B cell (primary cell): ENCODE results near the gene NEK11. TPM values are rescaled to one million over a fixed set of nuclear protein-coding genes. Genes with fewer than 3 reads are reported as not detected.

Experiments used
- ATAC-seq: fragments of 200-7000 bp; cut with Tn5 transposase; one replicate; pipeline ENCODE4 v1.10.0; 2021; ENCODE audit warnings: low read depth, mild to moderate bottlenecking, moderate number of reproducible peaks, moderate library complexity
- CTCF ChIA-PET: fragments of 350-600 bp; sonication (Branson Sonifier 250); formaldehyde crosslinking; loops from one replicate; lab custom pipeline; 2021; ENCODE audit warnings: antibody characterized with exemption, inconsistent platforms; lab: Charles Lee
- POLR2A ChIA-PET: fragments of 350-600 bp; sonication (Branson Sonifier 250); formaldehyde crosslinking; loops from one replicate; lab custom pipeline; 2021; ENCODE audit warnings: antibody characterized with exemption; lab: Charles Lee
- DNase-seq: peaks from one replicate; pipeline ENCODE4 v3.0.0; 2013
- H2AFZ ChIP-seq: 2 replicates; pipeline ENCODE4 v1.6.1; 2012; ENCODE audit warnings: mild to moderate bottlenecking, low read depth, low read length; ENCODE audit not compliant: insufficient read depth, poor library complexity, severe bottlenecking
- H3K27ac ChIP-seq, 2 donors: 1 replicate in 1 of 2; 2 replicates in 1 of 2; pipeline ENCODE4 v1.5.1; 2012 to 2013; ENCODE audit warnings: low read length in 2 of 2, mild to moderate bottlenecking in 2 of 2, moderate library complexity in 1 of 2
- H3K27me3 ChIP-seq, 4 experiments: fragments of 200-600 bp in 1 of 4; sonication (generic) in 1 of 4; replicated peaks in 1 of 4; 1 replicate in 2 of 4; 2 replicates in 2 of 4; pipeline versions ENCODE4 v1.6.1 to v1.7.0; 2013 to 2016; ENCODE audit warnings: low read length in 3 of 4, mild to moderate bottlenecking in 2 of 4, mixed read lengths in 1 of 4, moderate library complexity in 1 of 4; ENCODE audit not compliant: insufficient read depth in 4 of 4, control insufficient read depth in 3 of 4; ENCODE audit errors: control extremely low read depth in 1 of 4
- H3K36me3 ChIP-seq, 2 experiments: replicated peaks in 1 of 2; 1 replicate in 1 of 2; 2 replicates in 1 of 2; pipeline versions ENCODE4 v1.6.1 to v1.7.1; 2013; ENCODE audit warnings: low read length in 1 of 2; ENCODE audit not compliant: insufficient read depth in 2 of 2, control insufficient read depth in 1 of 2; ENCODE audit errors: control extremely low read depth in 1 of 2, extremely low read depth in 1 of 2
- H3K4me1 ChIP-seq, 2 donors: fragments of 200-600 bp in 1 of 2; sonication (generic) in 1 of 2; 1 replicate in 1 of 2; 2 replicates in 1 of 2; pipeline versions ENCODE4 v1.5.1 to v1.6.1; 2013 to 2017; ENCODE audit warnings: low read length in 2 of 2; ENCODE audit not compliant: control insufficient read depth in 2 of 2, insufficient read depth in 2 of 2
- H3K4me2 ChIP-seq: replicated peaks from 2 replicates; pipeline ENCODE3; 2012; ENCODE audit warnings: mild to moderate bottlenecking, low read depth, low read length; ENCODE audit not compliant: poor library complexity, severe bottlenecking
- H3K4me3 ChIP-seq, 5 experiments: fragments of 200-600 bp in 1 of 5; sonication (generic) in 1 of 5; 1 replicate in 3 of 5; 2 replicates in 2 of 5; pipeline versions ENCODE4 v1.5.1 to v1.7.0; 2011 to 2016; ENCODE audit warnings: low read length in 4 of 5, mild to moderate bottlenecking in 4 of 5, low read depth in 2 of 5, control low read depth in 1 of 5, moderate library complexity in 1 of 5; ENCODE audit not compliant: insufficient read depth in 1 of 5; ENCODE audit errors: control extremely low read depth in 1 of 5, extremely low read depth in 1 of 5
- H3K79me2 ChIP-seq: fragments of 200-600 bp; sonication (generic); one replicate; pipeline ENCODE4 v1.6.0; 2016; ENCODE audit warnings: low read length; ENCODE audit not compliant: control insufficient read depth, insufficient read depth
- H3K9ac ChIP-seq: fragments of 200-600 bp; sonication (generic); 2 replicates; pipeline ENCODE4 v1.6.1; 2017; ENCODE audit warnings: mild to moderate bottlenecking, low read length, moderate library complexity
- H3K9me3 ChIP-seq, 3 donors: one replicate each; pipeline versions ENCODE4 v1.6.1 to v1.7.1; 2013; ENCODE audit warnings: low read length in 2 of 3; ENCODE audit not compliant: control insufficient read depth in 2 of 3, insufficient read depth in 1 of 3; ENCODE audit errors: control extremely low read depth in 1 of 3
- H4K20me1 ChIP-seq: 2 replicates; pipeline ENCODE4 v1.6.0; 2012; ENCODE audit warnings: mild to moderate bottlenecking, low read length; ENCODE audit not compliant: insufficient read depth, control insufficient read depth, poor library complexity, severe bottlenecking
- H3K27ac Mint-ChIP-seq: one replicate; pipeline ENCODE4 v1.8.0; 2021; ENCODE audit warnings: mixed read lengths
- H3K27me3 Mint-ChIP-seq: one replicate; pipeline ENCODE4 v1.8.0; 2021; ENCODE audit warnings: mixed read lengths
- H3K4me1 Mint-ChIP-seq: one replicate; pipeline ENCODE4 v1.8.0; 2021; ENCODE audit warnings: mixed read lengths
- H3K4me3 Mint-ChIP-seq: one replicate; pipeline ENCODE4 v1.8.0; 2021; ENCODE audit warnings: mixed read lengths
- H3K9me3 Mint-ChIP-seq: one replicate; pipeline ENCODE4 v1.8.0; 2022; ENCODE audit warnings: mixed read lengths; ENCODE audit not compliant: insufficient read depth
- EZH2 ChIP-seq: IDR thresholded peaks from 2 replicates; pipeline ENCODE4 v1.6.1; 2012; ENCODE audit warnings: borderline replicate concordance, low read depth, mild to moderate bottlenecking, moderate library complexity, low read length; ENCODE audit not compliant: insufficient read depth, poor library complexity, severe bottlenecking
- WGBS: methylation state at CpG from one replicate; pipeline ENCODE4 v1.1.5; 2013; ENCODE audit warnings: missing lambda C conversion rate; ENCODE audit not compliant: insufficient coverage; 5-methylcytosine and 5-hydroxymethylcytosine counted together
- intact Hi-C: fragments of 100-400 bp; cut with micrococcal nuclease; formaldehyde crosslinking; loops from one replicate; pipeline ENCODE4 v1.10.0; 2022
- polyA plus RNA-seq: library from polyadenylated mRNA; depleted of rRNA; stranded (reverse); fragments of >200 nt; gene quantifications from 2 replicates; pipeline ENCODE4 v1.2.3, GENCODE V29; 2012
- total RNA-seq, 2 donors: library from RNA; stranded (reverse); fragments of 120-200 nt in 1 of 2; gene quantifications; 1 replicate in 1 of 2; 2 replicates in 1 of 2; pipeline versions ENCODE4 v1.2.3 to v1.2.4, GENCODE V29; 2013 to 2022
- TF ChIP-seq, protein P1 (sequence below): fragments of 200-600 bp; IDR thresholded peaks from one replicate; pipeline ENCODE4 v1.8.0; 2022; ENCODE audit warnings: antibody characterized with exemption, mild to moderate bottlenecking

NEK11 gene
- total and polyA plus RNA-seq, 2 donors (not counting 1 experiment from before 2014, with no cell fraction given) = 1.00 to 7.7 TPM

GRCh38 chr3:131242201-131242600, 215.5 kb downstream of the NEK11 start:
- Histone ChIP-seq H3K79me2 (no peaks in the 10 kb centered on the region), H3K9me3 (no peaks in the 10 kb centered on the region), H3K4me1 (no peaks in the 10 kb centered on the region), H3K27ac (no peak overlapping the region), H3K27me3 (no peaks in the 10 kb centered on the region), H3K4me2 (no peak overlapping the region), H3K4me3 (no peak overlapping the region), H4K20me1 (no peaks in the 10 kb centered on the region), H3K36me3 (no peaks in the 10 kb centered on the region), H3K9ac (no peak overlapping the region), H2AFZ (no peak overlapping the region)
- Mint-ChIP-seq H3K9me3 (no peaks in the 10 kb centered on the region), H3K4me1 (no peaks in the 10 kb centered on the region), H3K27me3 (no peaks in the 10 kb centered on the region), H3K27ac (no peak overlapping the region), H3K4me3 (no peak overlapping the region)
- ChIA-PET POLR2A (no interaction called here), CTCF (no interaction called here)
- 100% methylated on average over 3 of the region's 3 CpGs for WGBS
- ATAC-seq (no peak), DNase-seq (no peak)
- intact Hi-C loops = no loop called here
- no peak for TF ChIP-seq EZH2

DNA sequence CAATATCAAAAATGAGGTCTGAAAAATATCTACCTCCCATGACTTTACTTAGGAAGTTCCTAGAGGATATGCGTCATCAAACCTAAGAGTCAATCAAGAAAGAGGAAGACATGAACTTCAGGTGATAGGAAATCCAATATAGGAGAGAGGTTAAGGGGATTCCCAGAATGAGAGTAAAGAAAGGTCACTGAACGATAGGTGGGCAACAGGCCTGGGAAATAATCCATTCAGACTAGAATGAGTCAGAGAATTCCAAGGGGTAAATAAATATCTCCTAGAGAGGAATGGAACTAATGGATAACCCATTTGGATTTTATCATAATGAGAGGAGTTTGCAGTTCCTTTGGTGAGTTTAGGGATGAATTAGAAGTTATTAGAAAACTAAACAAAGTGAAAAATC, 223.8 kb downstream of the NEK11 start:
- H3K4me3 Mint-ChIP-seq = no peak overlapping the region
- no peaks in the 10 kb centered on the region for H3K4me1 Mint-ChIP-seq
- ChIA-PET CTCF (no interaction called here), POLR2A (no interaction called here)
- H2AFZ ChIP-seq = no peak overlapping the region
- TF ChIP-seq, protein P1, sequence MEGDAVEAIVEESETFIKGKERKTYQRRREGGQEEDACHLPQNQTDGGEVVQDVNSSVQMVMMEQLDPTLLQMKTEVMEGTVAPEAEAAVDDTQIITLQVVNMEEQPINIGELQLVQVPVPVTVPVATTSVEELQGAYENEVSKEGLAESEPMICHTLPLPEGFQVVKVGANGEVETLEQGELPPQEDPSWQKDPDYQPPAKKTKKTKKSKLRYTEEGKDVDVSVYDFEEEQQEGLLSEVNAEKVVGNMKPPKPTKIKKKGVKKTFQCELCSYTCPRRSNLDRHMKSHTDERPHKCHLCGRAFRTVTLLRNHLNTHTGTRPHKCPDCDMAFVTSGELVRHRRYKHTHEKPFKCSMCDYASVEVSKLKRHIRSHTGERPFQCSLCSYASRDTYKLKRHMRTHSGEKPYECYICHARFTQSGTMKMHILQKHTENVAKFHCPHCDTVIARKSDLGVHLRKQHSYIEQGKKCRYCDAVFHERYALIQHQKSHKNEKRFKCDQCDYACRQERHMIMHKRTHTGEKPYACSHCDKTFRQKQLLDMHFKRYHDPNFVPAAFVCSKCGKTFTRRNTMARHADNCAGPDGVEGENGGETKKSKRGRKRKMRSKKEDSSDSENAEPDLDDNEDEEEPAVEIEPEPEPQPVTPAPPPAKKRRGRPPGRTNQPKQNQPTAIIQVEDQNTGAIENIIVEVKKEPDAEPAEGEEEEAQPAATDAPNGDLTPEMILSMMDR = no peak
- no peak for TF ChIP-seq EZH2
- no peaks in the 10 kb centered on the region for H3K4me1 ChIP-seq
- H3K27ac ChIP-seq = no peak overlapping the region
- 92% methylated on average over 2 of the region's 2 CpGs for WGBS
- H3K79me2 ChIP-seq = no peaks in the 10 kb centered on the region
- H3K4me3 ChIP-seq = no peak overlapping the region
- no peak overlapping the region for H3K9ac ChIP-seq
- H3K36me3 ChIP-seq = no peaks in the 10 kb centered on the region
- H4K20me1 ChIP-seq = no peaks in the 10 kb centered on the region
- no peak overlapping the region for H3K4me2 ChIP-seq
- peaks cover 5% of the 10 kb centered on the region for H3K9me3 Mint-ChIP-seq
- ATAC-seq (no peak), DNase-seq (no peak)
- intact Hi-C loops = no loop called here
- peaks cover 10% of the 10 kb centered on the region for H3K27me3 Mint-ChIP-seq
- H3K27me3 ChIP-seq = peaks cover 0 to 2% (median 0%) of the 10 kb centered on the region in 4 experiments
- peaks cover 0 to 6% (median 1%) of the 10 kb centered on the region in 3 donors for H3K9me3 ChIP-seq
- H3K27ac Mint-ChIP-seq = no peak overlapping the region
